NAMALWA (cell line): ENCODE data around the gene FAM236D.
"Not testable (repeated sequence)": the region's sequence is repeated elsewhere in the genome, so short reads cannot be mapped to it uniquely, and the experiment has no call there.

ENCODE experiments used
- DNase-seq: peaks from one replicate; pipeline ENCODE4 v3.0.0-alpha.2; 2015; ENCODE audit warnings: low spot score

Gene FAM236D

GRCh38 chrX:72808110-72808509, at the start of gene FAM236D:
Gene FAM236D, minus strand, starts transcription at chrX:72808210. Its CDS starts 100 bp downstream, at chrX:72808110.
- DNase-seq, result not testable (repeated sequence)

DNA sequence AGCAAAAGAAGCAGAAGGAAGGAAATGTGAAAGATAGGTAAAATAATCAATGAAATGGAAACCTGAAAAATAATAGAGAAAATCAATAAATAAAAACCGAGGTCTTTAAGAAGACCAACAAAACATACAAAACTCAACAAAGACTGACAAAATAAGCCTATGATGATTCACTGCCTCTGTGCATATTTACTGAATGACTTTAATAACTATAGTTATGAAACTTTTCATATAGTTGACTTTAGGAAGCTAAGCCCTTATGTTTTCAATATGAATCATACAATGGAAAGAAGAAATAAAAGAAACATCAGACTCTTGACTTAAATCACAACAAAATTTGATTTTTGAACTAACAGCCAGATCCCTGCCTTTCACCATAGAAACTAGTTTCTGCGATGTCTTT, 29.5 kb upstream of the FAM236D start:
- DNase-seq, result not testable (repeated sequence)

- DNase-seq, result not testable (repeated sequence)
These were observed 22.7 kb upstream of the FAM236D start for GRCh38 chrX:72830701-72831100.

- not testable (repeated sequence) for DNase-seq
These were observed 17.6 kb downstream of the FAM236D start for GRCh38 chrX:72790390-72790789.

DNA sequence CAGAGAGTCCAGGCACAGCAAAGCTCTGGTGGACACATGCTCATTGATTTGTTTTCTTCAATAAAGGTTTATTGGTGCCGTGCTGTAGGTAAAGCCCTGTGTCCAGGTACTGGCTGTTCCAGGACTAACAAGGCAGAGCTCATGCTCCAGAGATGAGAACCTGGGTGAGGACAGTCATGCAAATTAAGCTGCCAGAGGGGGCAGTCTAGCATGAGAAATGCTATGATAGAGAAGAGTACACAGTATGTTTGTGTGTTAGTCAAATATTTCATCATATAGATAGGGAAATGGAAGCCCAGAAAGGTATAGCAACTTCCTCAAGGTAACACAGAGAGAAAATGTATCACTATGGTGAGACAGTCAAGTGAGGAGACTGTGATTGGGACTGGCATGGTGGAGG, 19.9 kb downstream of the FAM236D start:
- not testable (repeated sequence) for DNase-seq

DNA sequence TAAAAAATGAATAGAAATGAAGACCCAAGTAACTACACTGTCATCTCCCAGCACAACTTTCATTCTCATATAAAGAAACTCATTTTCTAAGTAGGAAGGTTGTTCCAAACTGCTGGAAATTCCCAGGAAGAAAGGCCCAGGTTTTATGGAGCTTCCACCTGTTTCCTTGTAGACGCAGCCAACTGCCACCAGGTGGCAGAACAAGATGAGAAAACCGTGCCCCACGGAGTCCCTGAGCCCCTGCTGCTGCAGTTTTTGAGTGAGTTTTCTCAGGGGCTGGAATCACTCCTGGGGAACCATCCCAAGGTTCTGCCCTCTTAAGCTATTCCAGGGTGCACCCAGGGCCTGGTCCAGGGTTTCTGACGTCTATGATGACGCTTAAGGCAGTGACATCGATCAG, 24.0 kb downstream of the FAM236D start:
- not testable (repeated sequence) for DNase-seq

DNA sequence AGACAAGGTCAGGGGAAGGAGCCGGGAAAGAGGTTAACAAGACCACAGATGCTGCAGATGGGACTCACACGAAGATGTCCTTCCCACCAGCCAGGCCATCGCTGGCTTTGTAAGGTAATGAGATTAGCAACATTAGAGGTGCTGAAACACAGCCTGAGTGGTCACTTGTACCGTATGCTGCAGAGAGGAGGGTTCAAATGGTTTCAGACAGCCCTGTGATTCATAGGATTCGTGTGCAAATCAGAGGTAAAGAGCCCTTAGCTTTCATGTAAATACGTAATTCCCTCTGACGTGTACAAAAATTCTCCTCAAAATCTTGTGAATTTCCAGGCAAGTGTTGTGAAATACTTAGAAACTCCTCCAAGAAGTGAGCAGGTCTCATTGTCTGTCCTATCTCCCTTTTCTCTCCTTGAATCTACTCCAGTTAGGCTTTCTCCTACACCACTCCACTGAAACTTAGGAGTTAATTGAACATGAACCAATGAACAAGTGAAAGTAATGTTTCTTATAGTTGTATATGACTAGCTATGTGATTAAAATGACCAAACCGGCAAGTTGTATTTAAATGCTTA, 24.6 kb downstream of the FAM236D start:
- not testable (repeated sequence) for DNase-seq

DNA sequence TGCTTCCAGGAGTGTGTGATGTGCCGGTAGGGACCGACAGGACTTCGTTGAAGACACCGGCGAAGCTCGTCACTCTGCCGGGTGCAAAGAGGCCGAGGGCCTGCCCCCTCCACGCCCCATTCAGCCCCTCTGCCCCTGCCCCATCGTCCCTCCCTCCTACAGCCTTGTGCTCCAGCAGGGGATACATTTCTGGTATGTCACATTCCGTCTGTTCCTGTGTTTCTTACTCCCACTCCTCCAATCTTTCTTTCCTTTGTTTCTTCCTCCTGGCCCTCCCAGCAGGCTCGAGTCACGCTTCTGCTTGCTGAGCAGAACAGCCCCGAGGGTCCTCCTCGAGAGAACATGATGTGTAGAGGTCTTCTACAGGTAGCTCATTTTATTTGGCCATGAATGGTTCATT, 25.4 kb downstream of the FAM236D start, which contains the start of gene FAM236B:
FAM236B (minus strand) TSS at position 101 of the 400 bp plus-strand sequence; CDS start at position 1, 100 bp downstream.
- not testable (repeated sequence) for DNase-seq

GRCh38 chrX:72778146-72778545, 29.9 kb downstream of the FAM236D start:
- not testable (repeated sequence) for DNase-seq

DNA sequence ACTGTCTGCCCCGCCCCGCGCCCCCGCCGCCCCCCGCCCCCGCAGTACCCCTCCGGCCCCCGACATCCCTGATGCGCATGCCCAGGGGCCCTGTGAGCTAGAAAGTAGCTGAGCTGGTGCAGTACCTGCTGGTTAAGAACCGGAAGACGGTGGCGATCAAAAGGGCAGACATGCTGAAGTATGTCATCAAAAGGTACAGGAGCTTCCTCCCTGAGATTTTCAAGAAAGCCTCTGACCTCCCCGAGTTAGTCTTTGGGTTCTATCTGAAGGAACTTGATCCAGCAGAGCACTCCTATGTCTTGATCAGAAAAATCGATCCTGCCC, 30.6 kb downstream of the FAM236D start:
- not testable (repeated sequence) for DNase-seq

DNA sequence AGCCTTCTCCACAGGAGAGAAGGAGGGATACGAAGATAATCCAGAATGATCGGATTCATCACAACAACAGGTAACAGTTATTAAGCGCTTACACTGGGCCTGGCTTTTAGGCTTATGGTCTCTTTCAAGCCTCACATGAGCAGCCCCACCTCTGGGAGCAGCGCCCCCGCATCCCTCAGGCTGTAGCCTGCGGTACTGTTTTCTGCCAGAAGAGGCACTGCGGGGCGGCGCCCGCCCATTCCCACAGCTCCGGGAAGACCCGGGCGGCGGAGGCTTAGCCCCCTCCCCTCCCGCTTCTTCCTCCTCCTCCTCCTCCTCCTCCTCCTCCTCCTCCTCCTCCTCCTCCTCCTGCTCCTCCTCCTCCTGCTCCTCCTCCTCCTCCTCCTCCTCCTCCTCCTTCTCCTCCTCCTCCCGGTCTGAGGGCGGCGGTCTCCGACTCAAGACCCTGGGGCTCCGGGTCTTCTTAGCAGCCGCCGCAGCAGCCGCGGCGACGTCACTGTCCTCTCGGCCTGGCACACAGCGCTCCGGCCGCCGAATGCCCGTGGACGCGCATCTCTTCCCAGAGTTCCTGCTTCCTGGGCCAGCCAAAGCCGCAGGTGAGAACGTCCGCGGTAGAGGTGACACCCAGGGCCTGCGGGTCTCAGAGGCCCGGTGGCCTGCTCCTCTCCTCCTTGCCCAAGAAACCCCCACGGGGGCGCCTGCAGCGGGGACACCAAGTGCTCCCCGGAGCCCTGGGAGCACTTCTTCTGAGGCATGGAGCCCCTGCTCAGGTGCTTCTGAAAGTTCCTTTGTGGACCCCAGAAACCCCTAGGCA, 31.1 kb downstream of the FAM236D start, which contains the start of gene DMRTC1B:
DMRTC1B (plus strand) TSS at position 238 of the 814 bp plus-strand sequence. CDS start 68,246 bp downstream, outside the sequence.
- not testable (repeated sequence) for DNase-seq

DNA sequence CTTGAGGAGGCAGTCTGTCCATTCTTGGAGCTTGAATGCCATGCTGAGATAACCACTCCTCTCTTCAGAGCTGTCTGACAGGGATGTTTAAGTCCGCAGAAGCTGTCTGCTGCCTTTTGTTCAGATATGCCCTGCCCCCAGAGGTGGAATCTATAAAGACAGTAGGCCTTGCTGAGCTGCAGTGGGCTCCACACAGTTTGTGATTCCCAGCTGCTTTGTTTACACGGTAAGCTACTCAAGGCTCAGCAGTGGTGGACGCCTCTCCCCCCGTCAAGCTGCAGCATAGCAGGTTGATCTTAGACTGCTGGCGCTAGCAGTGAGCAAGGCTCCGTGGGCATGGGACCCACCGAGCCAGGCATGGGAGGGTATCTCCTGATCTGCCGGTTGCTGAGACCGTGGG, 47.6 kb downstream of the FAM236D start:
- DNase-seq, result not testable (repeated sequence)
